HepG2 (cell line): Measurements from ENCODE around the gene GNAZ. TPM values are rescaled to one million over a fixed set of nuclear protein-coding genes. Genes with fewer than 3 reads are reported as not detected.

Experiments used
- ARID4A ChIP-seq: sonication (generic); formaldehyde crosslinking; IDR thresholded peaks from 2 replicates; pipeline ENCODE4 v1.5.0; 2020; ENCODE audit warnings: mild to moderate bottlenecking, missing genetic modification reagents, borderline replicate concordance
- BORCS8-MEF2B ChIP-seq: sonication (generic); formaldehyde crosslinking; IDR thresholded peaks from 2 replicates; pipeline ENCODE4 v1.8.0; 2022; ENCODE audit warnings: mild to moderate bottlenecking, missing genetic modification reagents
- CENPT ChIP-seq: sonication (generic); formaldehyde crosslinking; IDR thresholded peaks from 2 replicates; pipeline ENCODE4 v1.8.0; 2022; ENCODE audit warnings: low read depth, mild to moderate bottlenecking, moderate library complexity, missing genetic modification reagents
- FOXK1 ChIP-seq: sonication (generic); formaldehyde crosslinking; IDR thresholded peaks from 2 replicates; pipeline ENCODE4 v1.4.0; 2020; ENCODE audit warnings: low read depth, missing genetic modification reagents, borderline replicate concordance
- HOXA7 ChIP-seq: sonication (generic); formaldehyde crosslinking; IDR thresholded peaks from 2 replicates; pipeline ENCODE4 v1.8.1; 2022; ENCODE audit warnings: mild to moderate bottlenecking, missing genetic modification reagents, moderate library complexity
- MED8 ChIP-seq: sonication (generic); formaldehyde crosslinking; IDR thresholded peaks from 2 replicates; pipeline ENCODE4 v1.8.1; 2023; ENCODE audit warnings: mild to moderate bottlenecking, missing genetic modification reagents; ENCODE audit not compliant: insufficient replicate concordance
- NR1H2 ChIP-seq: sonication (generic); formaldehyde crosslinking; IDR thresholded peaks from 2 replicates; pipeline ENCODE4 v1.8.1; 2022; ENCODE audit warnings: low read depth, missing genetic modification reagents, borderline replicate concordance
- PITX1 ChIP-seq: sonication (generic); formaldehyde crosslinking; IDR thresholded peaks from 2 replicates; pipeline ENCODE4 v1.5.1; 2020; ENCODE audit warnings: mild to moderate bottlenecking, missing genetic modification reagents
- REPIN1 ChIP-seq: sonication (generic); formaldehyde crosslinking; IDR thresholded peaks from 2 replicates; pipeline ENCODE4 v1.8.0; 2022; ENCODE audit warnings: missing genetic modification reagents, low read depth, mild to moderate bottlenecking, borderline replicate concordance
- SAP130 ChIP-seq: IDR thresholded peaks from 2 replicates; pipeline ENCODE4 v1.6.1; 2016; ENCODE audit warnings: low read depth
- SMARCC2 ChIP-seq: fragments of 450-650 bp; IDR thresholded peaks from 2 replicates; pipeline ENCODE4 v1.6.1; 2017; ENCODE audit warnings: antibody characterized with exemption, mild to moderate bottlenecking
- SNRNP70 ChIP-seq: fragments of 200-400 bp; formaldehyde crosslinking; IDR thresholded peaks from 2 replicates; pipeline ENCODE4 v1.6.1; 2017; ENCODE audit warnings: mild to moderate bottlenecking, low read depth, low read length, moderate library complexity
- ZBTB1 ChIP-seq: sonication (generic); formaldehyde crosslinking; IDR thresholded peaks from 2 replicates; pipeline ENCODE4 v1.4.0; 2020; ENCODE audit warnings: missing genetic modification reagents, borderline replicate concordance
- ZNF225 ChIP-seq: sonication (generic); formaldehyde crosslinking; IDR thresholded peaks from 2 replicates; pipeline ENCODE4 v1.4.0; 2020; ENCODE audit warnings: mild to moderate bottlenecking, missing genetic modification reagents
- ZNF230 ChIP-seq: sonication (generic); formaldehyde crosslinking; IDR thresholded peaks from 2 replicates; pipeline ENCODE4 v1.4.0; 2020; ENCODE audit warnings: mild to moderate bottlenecking, missing genetic modification reagents
- ZNF232 ChIP-seq: sonication (generic); formaldehyde crosslinking; IDR thresholded peaks from 2 replicates; pipeline ENCODE4 v1.4.0; 2020; ENCODE audit warnings: missing genetic modification reagents, borderline replicate concordance
- ZNF451 ChIP-seq: sonication (generic); formaldehyde crosslinking; IDR thresholded peaks from 2 replicates; pipeline ENCODE4 v1.5.0; 2020; ENCODE audit warnings: mild to moderate bottlenecking, missing genetic modification reagents
- ZNF503 ChIP-seq: sonication (generic); formaldehyde crosslinking; IDR thresholded peaks from 2 replicates; pipeline ENCODE4 v1.4.0; 2020; ENCODE audit warnings: missing genetic modification reagents
- ZNF547 ChIP-seq: sonication (generic); formaldehyde crosslinking; IDR thresholded peaks from 2 replicates; pipeline ENCODE4 v1.5.1; 2020; ENCODE audit warnings: mild to moderate bottlenecking, missing genetic modification reagents
- ZNF788 ChIP-seq: sonication (generic); formaldehyde crosslinking; IDR thresholded peaks from 2 replicates; pipeline ENCODE4 v1.5.0; 2020; ENCODE audit warnings: mild to moderate bottlenecking, missing genetic modification reagents, borderline replicate concordance
- polyA plus RNA-seq, 8 experiments: library from polyadenylated mRNA; depleted of rRNA in 3 of 8; stranded (reverse) in 7 of 8; unstranded in 1 of 8; fragments of >200 nt; fragmentation: Illumina TruSeq in 4 of 8; extraction: Trizol in 4 of 8; gene quantifications; 2 replicates each; pipeline versions ENCODE4 v1.2.1 to v1.2.3, GENCODE V29; 2011 to 2016; ENCODE audit warnings: low read depth in 4 of 8, missing spikeins in 1 of 8, mixed read lengths in 1 of 8; ENCODE audit not compliant: insufficient read depth in 1 of 8
- total RNA-seq, 5 experiments: library from RNA; depleted of rRNA; stranded (reverse); fragments of >200 nt; fragmentation: Illumina TruSeq; extraction: Trizol; gene quantifications; 2 replicates each; pipeline ENCODE4 v1.2.3, GENCODE V29; 2016; ENCODE audit warnings: low read depth in 1 of 5
- TF ChIP-seq, protein P1 (sequence below): IDR thresholded peaks from 2 replicates; pipeline ENCODE4 v1.6.1; 2016; ENCODE audit warnings: control low read depth
- TF ChIP-seq, protein P2 (sequence below): sonication (generic); formaldehyde crosslinking; IDR thresholded peaks from 2 replicates; pipeline ENCODE4 v1.5.1; 2020; ENCODE audit warnings: missing genetic modification reagents, mild to moderate bottlenecking, borderline replicate concordance

Gene GNAZ
- total and polyA plus RNA-seq, 2 of the 13 experiments (the other 11 are each of a cell fraction or from before 2014, with no cell fraction given), result 11.4 to 22.3 TPM

- no peak for TF ChIP-seq MED8 (CRISPR knock-in tag)
- TF ChIP-seq SNRNP70, result no peak
- no peak for TF ChIP-seq HOXA7 (CRISPR knock-in tag)
- peak; percentile 98 for TF ChIP-seq REPIN1 (CRISPR knock-in tag)
- peak; percentile 99 for TF ChIP-seq ZNF788
- peak; percentile 78; the same call in 1 of the 2 replicates for TF ChIP-seq CENPT
- TF ChIP-seq PITX1 (CRISPR knock-in tag), result peak; percentile 89
- no peak for TF ChIP-seq ZBTB1
- TF ChIP-seq BORCS8-MEF2B, result peak; percentile 87
- TF ChIP-seq ARID4A, result peak; percentile 72; the same call in 1 of the 2 replicates
- TF ChIP-seq ZNF547 (CRISPR knock-in tag), result no peak; the same call in 1 of the 2 replicates
- TF ChIP-seq, protein P1, sequence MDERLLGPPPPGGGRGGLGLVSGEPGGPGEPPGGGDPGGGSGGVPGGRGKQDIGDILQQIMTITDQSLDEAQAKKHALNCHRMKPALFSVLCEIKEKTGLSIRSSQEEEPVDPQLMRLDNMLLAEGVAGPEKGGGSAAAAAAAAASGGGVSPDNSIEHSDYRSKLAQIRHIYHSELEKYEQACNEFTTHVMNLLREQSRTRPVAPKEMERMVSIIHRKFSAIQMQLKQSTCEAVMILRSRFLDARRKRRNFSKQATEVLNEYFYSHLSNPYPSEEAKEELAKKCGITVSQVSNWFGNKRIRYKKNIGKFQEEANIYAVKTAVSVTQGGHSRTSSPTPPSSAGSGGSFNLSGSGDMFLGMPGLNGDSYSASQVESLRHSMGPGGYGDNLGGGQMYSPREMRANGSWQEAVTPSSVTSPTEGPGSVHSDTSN, result no peak
- TF ChIP-seq ZNF232, result 0 out of 2 replicates have a peak, but pooled peaks have one; percentile 24
- TF ChIP-seq, protein P2, sequence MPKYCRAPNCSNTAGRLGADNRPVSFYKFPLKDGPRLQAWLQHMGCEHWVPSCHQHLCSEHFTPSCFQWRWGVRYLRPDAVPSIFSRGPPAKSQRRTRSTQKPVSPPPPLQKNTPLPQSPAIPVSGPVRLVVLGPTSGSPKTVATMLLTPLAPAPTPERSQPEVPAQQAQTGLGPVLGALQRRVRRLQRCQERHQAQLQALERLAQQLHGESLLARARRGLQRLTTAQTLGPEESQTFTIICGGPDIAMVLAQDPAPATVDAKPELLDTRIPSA (CRISPR knock-in tag), result no peak
- peak; percentile 52; the same call in 1 of the 2 replicates for TF ChIP-seq ZNF503 (CRISPR knock-in tag)
- 0 out of 2 replicates have a peak, but pooled peaks have one; percentile 11 for TF ChIP-seq FOXK1 (CRISPR knock-in tag)
- peak; percentile 93 for TF ChIP-seq ZNF230 (CRISPR knock-in tag)
- TF ChIP-seq SMARCC2, result peak; percentile 92
- peak; percentile 81; the same call in 1 of the 2 replicates for TF ChIP-seq ZNF451
- no peak for TF ChIP-seq ZNF225 (CRISPR knock-in tag)
- peak; percentile 83 for TF ChIP-seq SAP130 (CRISPR knock-in tag)
- no peak for TF ChIP-seq NR1H2 (CRISPR knock-in tag)
Measured at GRCh38 chr22:23075525-23076216, 5.4 kb downstream of the GNAZ start (continued).
